Prostate gland (tissue), 2 donors: ENCODE measurements around the gene SSTR4. TPM values are rescaled to one million over a fixed set of nuclear protein-coding genes. Genes with fewer than 3 reads are reported as not detected.
"Not testable (repeated sequence)": the region's sequence is repeated elsewhere in the genome, so short reads cannot be mapped to it uniquely, and the experiment has no call there.

ENCODE experiments used
- DNase-seq: peaks from one replicate; pipeline ENCODE4 v3.0.0-alpha.2; 2019; ENCODE audit warnings: low spot score
- H3K27ac ChIP-seq, 2 donors: fragments of 200-600 bp; sonication (generic); 2 replicates each; pipeline ENCODE4 v1.5.1; 2017 to 2019
- H3K27me3 ChIP-seq: fragments of 200-600 bp; sonication (generic); replicated peaks from 2 replicates; pipeline ENCODE4 v1.5.1; 2019; ENCODE audit not compliant: insufficient read depth
- H3K36me3 ChIP-seq, 2 donors: fragments of 200-600 bp; sonication (generic); 1 replicate in 1 of 2; 2 replicates in 1 of 2; pipeline versions ENCODE4 v1.5.1 to v1.8.1; 2017 to 2019
- H3K4me1 ChIP-seq: fragments of 200-600 bp; sonication (generic); replicated peaks from 2 replicates; pipeline ENCODE4 v1.5.1; 2019
- H3K4me3 ChIP-seq, 2 donors: fragments of 200-600 bp; sonication (generic); 2 replicates each; pipeline ENCODE4 v1.5.1; 2017 to 2019
- H3K9me3 ChIP-seq: fragments of 200-600 bp; sonication (generic); 2 replicates; pipeline ENCODE4 v1.5.1; 2017
- POLR2A ChIP-seq: fragments of 450-650 bp; IDR thresholded peaks from one replicate; pipeline ENCODE4 v1.6.1; 2016; ENCODE audit warnings: antibody characterized with exemption, mild to moderate bottlenecking
- POLR2AphosphoS5 ChIP-seq: sonication (generic); formaldehyde crosslinking; IDR thresholded peaks from one replicate; pipeline ENCODE4 v1.6.1; 2017; ENCODE audit warnings: antibody characterized with exemption
- WGBS: methylation state at CpG from one replicate; pipeline ENCODE4 v1.1.5; 2018; 5-methylcytosine and 5-hydroxymethylcytosine counted together
- intact Hi-C: fragments of 100-400 bp; cut with DNase I; formaldehyde crosslinking; loops from one replicate; pipeline ENCODE4 v1.14.2; 2022
- total RNA-seq, 2 donors: library from RNA; depleted of rRNA; stranded (reverse); fragments of >200 nt; gene quantifications; one replicate each; pipeline ENCODE4 v1.1.0, GENCODE V29; 2016
- TF ChIP-seq, protein P1 (sequence below), 4 experiments: fragments of 200-600 bp in 2 of 4; fragments of 450-650 bp in 2 of 4; sonication (generic) in 2 of 4; IDR thresholded peaks; 1 replicate in 3 of 4; 2 replicates in 1 of 4; pipeline ENCODE4 v1.5.1; 2016 to 2019; ENCODE audit warnings: antibody characterized with exemption in 4 of 4, mild to moderate bottlenecking in 2 of 4, moderate library complexity in 2 of 4

The SSTR4 gene
- total RNA-seq, 2 donors from 2014 or later, result not detected

- TF ChIP-seq, protein P1, sequence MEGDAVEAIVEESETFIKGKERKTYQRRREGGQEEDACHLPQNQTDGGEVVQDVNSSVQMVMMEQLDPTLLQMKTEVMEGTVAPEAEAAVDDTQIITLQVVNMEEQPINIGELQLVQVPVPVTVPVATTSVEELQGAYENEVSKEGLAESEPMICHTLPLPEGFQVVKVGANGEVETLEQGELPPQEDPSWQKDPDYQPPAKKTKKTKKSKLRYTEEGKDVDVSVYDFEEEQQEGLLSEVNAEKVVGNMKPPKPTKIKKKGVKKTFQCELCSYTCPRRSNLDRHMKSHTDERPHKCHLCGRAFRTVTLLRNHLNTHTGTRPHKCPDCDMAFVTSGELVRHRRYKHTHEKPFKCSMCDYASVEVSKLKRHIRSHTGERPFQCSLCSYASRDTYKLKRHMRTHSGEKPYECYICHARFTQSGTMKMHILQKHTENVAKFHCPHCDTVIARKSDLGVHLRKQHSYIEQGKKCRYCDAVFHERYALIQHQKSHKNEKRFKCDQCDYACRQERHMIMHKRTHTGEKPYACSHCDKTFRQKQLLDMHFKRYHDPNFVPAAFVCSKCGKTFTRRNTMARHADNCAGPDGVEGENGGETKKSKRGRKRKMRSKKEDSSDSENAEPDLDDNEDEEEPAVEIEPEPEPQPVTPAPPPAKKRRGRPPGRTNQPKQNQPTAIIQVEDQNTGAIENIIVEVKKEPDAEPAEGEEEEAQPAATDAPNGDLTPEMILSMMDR (IDR thresholded peaks at IDR 0.05), result no peak
- TF ChIP-seq POLR2AphosphoS5, result no peak
- TF ChIP-seq POLR2A, result no peak
- intact Hi-C loops, result no loop called here
- H3K27me3 ChIP-seq, result no peaks in the 10 kb centered on the region
- WGBS, result 68% methylated on average over 4 of the region's 4 CpGs
- no peaks in the 10 kb centered on the region for H3K36me3 ChIP-seq
- no peak overlapping the region for H3K4me3 ChIP-seq
- no peak for DNase-seq
- H3K9me3 ChIP-seq, result no peaks in the 10 kb centered on the region
- no peaks in the 10 kb centered on the region for H3K4me1 ChIP-seq
- H3K27ac ChIP-seq, result no peak overlapping the region
Measured at GRCh38 chr20:23022849-23023248, 12.3 kb upstream of the SSTR4 start.

DNA sequence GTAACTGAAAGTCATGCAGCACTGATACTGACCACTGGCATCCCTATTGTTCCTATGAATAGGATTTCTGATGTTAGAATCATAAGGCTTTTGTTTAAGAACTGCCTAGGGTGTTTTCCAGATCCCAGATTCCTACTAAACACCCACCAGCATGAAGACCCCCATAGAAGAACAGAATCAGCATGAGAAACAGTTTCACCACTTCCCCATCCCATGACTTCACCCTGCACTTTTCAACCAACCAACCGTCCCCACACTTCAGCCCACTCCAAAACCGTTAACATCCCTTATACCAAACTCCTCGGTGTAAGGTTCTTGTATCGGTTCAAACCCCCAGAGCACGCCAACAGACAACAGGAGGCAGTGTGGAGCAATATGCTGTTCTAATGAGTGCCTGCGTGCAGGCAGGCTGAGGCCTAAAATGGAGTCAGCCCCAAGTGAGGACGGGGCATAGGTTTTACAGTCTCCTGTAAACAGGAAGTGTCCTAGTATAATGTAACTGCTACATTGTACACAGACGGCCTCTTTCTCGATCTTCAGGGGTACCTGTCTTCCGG lies 11.4 kb upstream of the SSTR4 start:
- no peak overlapping the region for H3K4me3 ChIP-seq
- no peak overlapping the region for H3K27ac ChIP-seq
- TF ChIP-seq POLR2AphosphoS5 (no peak), POLR2A (no peak)
- TF ChIP-seq, protein P1 (IDR thresholded peaks at IDR 0.05), result no peak
- no peak for DNase-seq
- H3K27me3 ChIP-seq, result no peaks in the 10 kb centered on the region
- 94% methylated on average over 10 of the region's 10 CpGs for WGBS
- H3K36me3 ChIP-seq, result no peaks in the 10 kb centered on the region
- no peaks in the 10 kb centered on the region for H3K4me1 ChIP-seq
- intact Hi-C loops, result no loop called here
- H3K9me3 ChIP-seq, result no peaks in the 10 kb centered on the region

- Histone ChIP-seq H3K9me3 (no peaks in the 10 kb centered on the region), H3K27me3 (no peaks in the 10 kb centered on the region), H3K4me1 (no peaks in the 10 kb centered on the region), H3K4me3 (no peak overlapping the region), H3K36me3 (no peaks in the 10 kb centered on the region), H3K27ac (no peak overlapping the region)
- TF ChIP-seq, protein P1 (IDR thresholded peaks at IDR 0.05), result no peak
- no peak for TF ChIP-seq POLR2AphosphoS5
- TF ChIP-seq POLR2A, result no peak
- intact Hi-C loops, result no loop called here
- DNase-seq, result no peak
- 78% methylated on average over 3 of the region's 3 CpGs for WGBS
Measured at GRCh38 chr20:23024701-23025100, 10.4 kb upstream of the SSTR4 start.

- H3K4me3 ChIP-seq, H3K9me3 ChIP-seq, intact Hi-C loops, H3K27ac ChIP-seq, H3K27me3 ChIP-seq, H3K36me3 ChIP-seq, DNase-seq, H3K4me1 ChIP-seq: not testable (repeated sequence)
- 82% methylated on average over 14 of the region's 14 CpGs for WGBS
Measured at GRCh38 chr20:23025503-23025902, 9.6 kb upstream of the SSTR4 start.

DNA sequence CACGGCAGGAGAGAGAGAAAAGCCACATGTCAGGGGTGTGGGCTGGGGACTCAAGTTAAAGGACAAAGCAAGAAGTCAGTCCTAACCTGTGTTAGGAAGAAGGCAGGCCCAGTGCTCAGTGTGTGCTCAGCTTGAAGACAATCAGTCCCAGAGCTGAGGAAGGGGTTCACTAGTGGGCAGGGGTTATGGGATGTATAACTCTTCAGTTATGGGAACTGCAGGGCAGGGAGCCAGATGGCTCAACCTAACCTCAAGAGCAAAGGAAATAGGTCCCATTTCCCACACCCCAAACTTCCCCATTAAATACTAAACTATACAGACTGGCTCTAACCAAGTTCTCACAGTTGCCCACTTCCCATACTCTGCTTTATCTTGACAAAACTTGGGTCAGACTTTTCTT lies 7.4 kb upstream of the SSTR4 start:
- Histone ChIP-seq H3K27ac (no peak overlapping the region), H3K4me1 (no peaks in the 10 kb centered on the region), H3K9me3 (no peaks in the 10 kb centered on the region), H3K4me3 (no peak overlapping the region), H3K36me3 (no peaks in the 10 kb centered on the region), H3K27me3 (no peaks in the 10 kb centered on the region)
- WGBS, result 88% methylated on average over 1 of the region's 1 CpG
- DNase-seq, result no peak
- TF ChIP-seq POLR2AphosphoS5 (no peak), POLR2A (no peak)
- TF ChIP-seq, protein P1 (IDR thresholded peaks at IDR 0.05), result no peak
- intact Hi-C loops, result no loop called here
